C4-2B (cell line): ENCODE data around the gene ITGA3.

Source experiments
- ZFX ChIP-seq: fragments of 450-650 bp; IDR thresholded peaks from 2 replicates; pipeline ENCODE4 v1.6.1; 2017
- TF ChIP-seq, protein P1 (sequence below): fragments of 450-650 bp; conservative IDR thresholded peaks from 2 replicates; pipeline ENCODE4 v1.5.1; 2017; ENCODE audit warnings: mild to moderate bottlenecking

DNA sequence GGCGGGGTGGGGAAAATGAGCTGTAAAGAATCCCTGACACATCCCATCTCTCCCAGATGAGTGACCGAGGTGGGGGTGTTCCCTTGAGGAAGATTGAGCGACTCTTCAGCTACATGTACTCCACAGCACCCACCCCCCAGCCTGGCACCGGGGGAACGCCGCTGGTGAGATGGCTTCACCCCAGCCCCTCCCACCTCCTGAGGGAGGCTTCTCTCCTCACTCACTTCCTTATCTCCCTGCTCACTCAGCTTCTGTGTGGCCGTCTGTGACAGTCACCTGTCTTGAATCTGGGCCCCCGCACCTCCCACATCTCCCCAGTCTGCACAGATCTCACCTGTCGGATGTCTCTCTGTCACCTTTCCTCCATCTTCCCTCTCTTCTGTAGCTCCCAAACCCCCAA, 52.6 kb downstream of the ITGA3 start:
- TF ChIP-seq, protein P1, sequence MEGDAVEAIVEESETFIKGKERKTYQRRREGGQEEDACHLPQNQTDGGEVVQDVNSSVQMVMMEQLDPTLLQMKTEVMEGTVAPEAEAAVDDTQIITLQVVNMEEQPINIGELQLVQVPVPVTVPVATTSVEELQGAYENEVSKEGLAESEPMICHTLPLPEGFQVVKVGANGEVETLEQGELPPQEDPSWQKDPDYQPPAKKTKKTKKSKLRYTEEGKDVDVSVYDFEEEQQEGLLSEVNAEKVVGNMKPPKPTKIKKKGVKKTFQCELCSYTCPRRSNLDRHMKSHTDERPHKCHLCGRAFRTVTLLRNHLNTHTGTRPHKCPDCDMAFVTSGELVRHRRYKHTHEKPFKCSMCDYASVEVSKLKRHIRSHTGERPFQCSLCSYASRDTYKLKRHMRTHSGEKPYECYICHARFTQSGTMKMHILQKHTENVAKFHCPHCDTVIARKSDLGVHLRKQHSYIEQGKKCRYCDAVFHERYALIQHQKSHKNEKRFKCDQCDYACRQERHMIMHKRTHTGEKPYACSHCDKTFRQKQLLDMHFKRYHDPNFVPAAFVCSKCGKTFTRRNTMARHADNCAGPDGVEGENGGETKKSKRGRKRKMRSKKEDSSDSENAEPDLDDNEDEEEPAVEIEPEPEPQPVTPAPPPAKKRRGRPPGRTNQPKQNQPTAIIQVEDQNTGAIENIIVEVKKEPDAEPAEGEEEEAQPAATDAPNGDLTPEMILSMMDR = no peak
- no peak for TF ChIP-seq ZFX
